ENCODE results near the gene ANKFN1. TPM values are rescaled to one million over a fixed set of nuclear protein-coding genes. Genes with fewer than 3 reads are reported as not detected.

Gene ANKFN1
- total RNA-seq, 1 donor from 2014 or later: not detected

- H3K27me3 Mint-ChIP-seq (ENCODE audit: insufficient read depth): no peaks in the 10 kb centered on the region
- intact Hi-C loops (cut with micrococcal nuclease): no loop called here
- H3K36me3 Mint-ChIP-seq (ENCODE audit: low read depth): no peaks in the 10 kb centered on the region
- no peak overlapping the region for H3K27ac Mint-ChIP-seq
- H3K9me3 Mint-ChIP-seq: no peaks in the 10 kb centered on the region
- no peaks in the 10 kb centered on the region for H3K4me1 Mint-ChIP-seq (ENCODE audit: low read depth)
- DNase-seq (ENCODE audit: low spot score): no peak
- no peak overlapping the region for H3K4me3 Mint-ChIP-seq
These were observed 387.6 kb downstream of the ANKFN1 start for GRCh38 chr17:56540836-56541235.

DNA sequence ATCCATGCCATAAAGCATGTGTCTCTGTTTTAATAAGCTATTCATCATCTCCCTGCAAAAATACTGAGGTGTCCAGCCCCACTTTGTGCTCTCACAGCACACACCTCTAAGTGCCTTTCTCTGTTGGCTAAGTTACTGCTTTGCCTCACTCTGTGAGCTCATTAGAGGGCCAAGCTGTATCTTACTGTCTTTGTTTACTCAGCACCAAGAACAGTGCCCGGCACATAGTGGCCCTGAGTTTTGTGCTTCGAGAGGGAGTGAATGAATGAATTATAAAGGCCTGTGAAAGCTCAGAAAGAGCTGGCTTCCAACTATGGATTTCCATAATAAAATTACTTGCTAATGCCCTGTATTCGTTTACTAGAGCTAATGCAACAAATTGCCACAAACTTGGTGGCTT, 390.0 kb downstream of the ANKFN1 start:
- intact Hi-C loops (cut with micrococcal nuclease): no loop called here
- Mint-ChIP-seq H3K27me3 (ENCODE audit: insufficient read depth) (no peaks in the 10 kb centered on the region), H3K4me1 (ENCODE audit: low read depth) (no peaks in the 10 kb centered on the region), H3K4me3 (no peak overlapping the region), H3K27ac (no peak overlapping the region), H3K9me3 (no peaks in the 10 kb centered on the region), H3K36me3 (ENCODE audit: low read depth) (no peaks in the 10 kb centered on the region)
- no peak for DNase-seq (ENCODE audit: low spot score)

- Mint-ChIP-seq H3K27ac (no peak overlapping the region), H3K9me3 (peaks cover under 1% of the 10 kb centered on the region), H3K4me3 (no peak overlapping the region), H3K4me1 (ENCODE audit: low read depth) (no peaks in the 10 kb centered on the region), H3K27me3 (ENCODE audit: insufficient read depth) (no peaks in the 10 kb centered on the region), H3K36me3 (ENCODE audit: low read depth) (no peaks in the 10 kb centered on the region)
- intact Hi-C loops (cut with micrococcal nuclease): no loop called here
- DNase-seq (ENCODE audit: low spot score): no peak
These were observed 391.8 kb downstream of the ANKFN1 start for GRCh38 chr17:56545106-56545505.

DNA sequence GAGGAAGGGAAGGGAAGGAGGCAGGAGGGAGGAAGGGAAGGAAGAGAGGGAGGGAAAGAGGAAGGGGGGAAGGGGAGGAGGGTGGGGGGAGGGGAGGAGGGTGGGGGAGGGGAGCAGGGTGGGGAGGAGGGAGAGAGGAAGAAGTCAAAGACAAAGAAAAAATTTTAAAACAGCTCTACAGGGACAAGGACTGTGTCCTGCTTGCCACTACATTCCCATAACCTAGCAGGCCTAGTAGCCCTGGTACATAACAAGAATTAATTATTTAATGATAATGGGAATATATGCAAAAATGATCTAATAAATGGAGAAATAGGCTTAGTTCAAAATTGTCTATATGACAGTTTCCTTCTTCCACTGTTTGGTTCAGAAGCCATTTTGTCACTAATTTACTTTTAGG, 392.7 kb downstream of the ANKFN1 start:
- no peaks in the 10 kb centered on the region for H3K36me3 Mint-ChIP-seq (ENCODE audit: low read depth)
- H3K4me3 Mint-ChIP-seq: no peak overlapping the region
- H3K27ac Mint-ChIP-seq: no peak overlapping the region
- no peaks in the 10 kb centered on the region for H3K27me3 Mint-ChIP-seq (ENCODE audit: insufficient read depth)
- no peak for DNase-seq (ENCODE audit: low spot score)
- H3K9me3 Mint-ChIP-seq: peaks cover 6% of the 10 kb centered on the region
- intact Hi-C loops (cut with micrococcal nuclease): no loop called here
- no peaks in the 10 kb centered on the region for H3K4me1 Mint-ChIP-seq (ENCODE audit: low read depth)

- no peaks in the 10 kb centered on the region for H3K27me3 Mint-ChIP-seq (ENCODE audit: insufficient read depth)
- DNase-seq (ENCODE audit: low spot score): no peak
- H3K4me3 Mint-ChIP-seq: no peak overlapping the region
- H3K9me3 Mint-ChIP-seq: peaks cover 15% of the 10 kb centered on the region
- no peak overlapping the region for H3K27ac Mint-ChIP-seq
- no peaks in the 10 kb centered on the region for H3K4me1 Mint-ChIP-seq (ENCODE audit: low read depth)
- intact Hi-C loops (cut with micrococcal nuclease): no loop called here
- H3K36me3 Mint-ChIP-seq (ENCODE audit: low read depth): no peaks in the 10 kb centered on the region
These were observed 395.4 kb downstream of the ANKFN1 start for GRCh38 chr17:56548661-56549060.

DNA sequence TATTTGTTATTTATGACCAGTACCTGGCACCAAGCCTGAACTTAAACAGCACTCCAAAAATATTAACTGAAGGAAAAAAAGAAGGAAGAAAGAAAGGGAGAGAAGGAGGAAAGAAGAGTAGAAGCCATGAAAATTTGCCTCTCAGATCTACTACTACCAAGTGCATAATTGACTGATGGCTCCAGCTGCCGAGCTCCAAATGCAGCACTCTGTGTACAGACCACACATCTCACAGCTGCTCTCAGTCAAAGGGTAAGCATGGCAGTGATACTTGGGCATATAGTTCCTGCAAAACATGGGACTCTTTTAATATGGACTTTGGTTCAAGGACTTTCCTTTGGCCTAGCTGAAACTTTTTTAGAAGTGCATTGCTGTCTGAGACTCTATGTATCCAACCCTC, 396.2 kb downstream of the ANKFN1 start:
- peaks cover 15% of the 10 kb centered on the region for H3K9me3 Mint-ChIP-seq
- no peaks in the 10 kb centered on the region for H3K36me3 Mint-ChIP-seq (ENCODE audit: low read depth)
- no peak overlapping the region for H3K4me3 Mint-ChIP-seq
- intact Hi-C loops (cut with micrococcal nuclease): no loop called here
- DNase-seq (ENCODE audit: low spot score): no peak
- no peak overlapping the region for H3K27ac Mint-ChIP-seq
- peaks cover under 1% of the 10 kb centered on the region for H3K27me3 Mint-ChIP-seq (ENCODE audit: insufficient read depth)
- no peaks in the 10 kb centered on the region for H3K4me1 Mint-ChIP-seq (ENCODE audit: low read depth)

DNA sequence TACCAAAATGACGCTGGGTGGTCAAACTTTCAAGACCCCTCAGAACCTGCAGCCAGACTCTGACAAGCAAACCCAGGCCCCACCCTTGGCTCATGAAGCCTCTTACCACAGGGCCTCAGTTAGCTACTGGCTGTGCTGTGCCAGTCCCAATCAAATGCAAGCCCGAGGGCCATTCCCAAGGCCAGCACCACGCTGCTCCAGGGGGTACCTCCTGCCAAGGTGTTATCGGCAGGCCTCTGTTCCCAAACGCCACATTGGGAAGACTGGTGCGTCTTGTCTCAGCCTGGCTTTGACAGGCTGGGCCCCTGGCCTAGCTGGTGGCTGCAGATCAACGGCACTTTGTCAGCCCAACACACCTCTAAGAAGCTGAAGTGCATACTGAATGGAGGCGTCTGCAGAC, 404.4 kb downstream of the ANKFN1 start:
- Mint-ChIP-seq H3K27me3 (ENCODE audit: insufficient read depth) (peaks cover 3% of the 10 kb centered on the region), H3K4me1 (ENCODE audit: low read depth) (no peaks in the 10 kb centered on the region), H3K36me3 (ENCODE audit: low read depth) (no peaks in the 10 kb centered on the region), H3K9me3 (peaks cover under 1% of the 10 kb centered on the region), H3K4me3 (no peak overlapping the region), H3K27ac (no peak overlapping the region)
- intact Hi-C loops (cut with micrococcal nuclease): no loop called here
- no peak for DNase-seq (ENCODE audit: low spot score)

- intact Hi-C loops (cut with micrococcal nuclease): no loop called here
- no peak overlapping the region for H3K4me3 Mint-ChIP-seq
- DNase-seq (ENCODE audit: low spot score): no peak
- no peaks in the 10 kb centered on the region for H3K36me3 Mint-ChIP-seq (ENCODE audit: low read depth)
- H3K4me1 Mint-ChIP-seq (ENCODE audit: low read depth): no peaks in the 10 kb centered on the region
- peaks cover 3% of the 10 kb centered on the region for H3K27me3 Mint-ChIP-seq (ENCODE audit: insufficient read depth)
- no peaks in the 10 kb centered on the region for H3K9me3 Mint-ChIP-seq
- H3K27ac Mint-ChIP-seq: no peak overlapping the region
These were observed 404.8 kb downstream of the ANKFN1 start for GRCh38 chr17:56558088-56558487.

Measured in activated T-helper 1 cell treated with anti-CD3 and anti-CD28 coated beads, Interleukin-12 subunit alpha, Interleukin-12 subunit beta, Interleukin-2, Interleukin-4 antibody, amounts not matched to agents 30 ng/mL and 10 ng/mL and 1 ng/mL, durations not matched to agents 14 hours and 24 hours and 36 hours (primary cell).